PC-3 (cell line): ENCODE measurements around the gene CYTH1. TPM values are rescaled to one million over a fixed set of nuclear protein-coding genes. Genes with fewer than 3 reads are reported as not detected.

ENCODE experiments used
- ATAC-seq: fragments of 200-7000 bp; cut with Tn5 transposase; 2 replicates; pipeline ENCODE4 v1.9.1; 2020; ENCODE audit warnings: mild to moderate bottlenecking, moderate library complexity
- BruUV-seq: library from RNA; stranded (reverse); fragments of 400-500 nt; replicated peaks from 2 replicates; lab custom pipeline; 2021; lab: Mats Ljungman, UMichigan
- CTCF ChIA-PET: fragments of 300-600 bp; sonication (Branson Sonifier 250); formaldehyde crosslinking; loops from one replicate; lab custom pipeline; 2022; ENCODE audit warnings: antibody characterized with exemption; lab: Charles Lee
- POLR2A ChIA-PET: fragments of 300-600 bp; sonication (Branson Sonifier 250); formaldehyde crosslinking; loops from one replicate; lab custom pipeline; 2022; ENCODE audit warnings: antibody characterized with exemption; ENCODE audit not compliant: unreplicated experiment; lab: Charles Lee
- DNase-seq: peaks from one replicate; pipeline ENCODE4 v3.0.0-alpha.2; 2015
- H2AFZ ChIP-seq: fragments of 300-600 bp; sonication (generic); 2 replicates; pipeline ENCODE4 v1.6.0; 2016; ENCODE audit warnings: antibody characterized with exemption, low read length
- H3F3A ChIP-seq: fragments of 300-600 bp; sonication (generic); one replicate; pipeline ENCODE4 v1.6.0; 2017; ENCODE audit warnings: antibody characterized with exemption, low read length, control low read depth, mild to moderate bottlenecking; ENCODE audit not compliant: unreplicated experiment
- H3K27ac ChIP-seq: fragments of 300-600 bp; sonication (generic); 2 replicates; pipeline ENCODE4 v1.5.1; 2016; ENCODE audit warnings: mild to moderate bottlenecking, low read length
- H3K27me3 ChIP-seq: fragments of 300-600 bp; sonication (generic); 2 replicates; pipeline ENCODE4 v1.6.1; 2016; ENCODE audit warnings: low read length, mixed read lengths
- H3K36me3 ChIP-seq: fragments of 300-600 bp; sonication (generic); 2 replicates; pipeline ENCODE4 v1.6.1; 2016; ENCODE audit warnings: low read depth, mixed run types, low read length, mixed read lengths
- H3K4me1 ChIP-seq: fragments of 300-600 bp; sonication (generic); 2 replicates; pipeline ENCODE4 v1.5.1; 2016; ENCODE audit warnings: low read length; ENCODE audit not compliant: insufficient read depth
- H3K4me2 ChIP-seq: fragments of 300-600 bp; sonication (generic); 2 replicates; pipeline ENCODE4 v1.6.0; 2016; ENCODE audit warnings: low read length
- H3K4me3 ChIP-seq: fragments of 300-600 bp; sonication (generic); 2 replicates; pipeline ENCODE4 v1.5.1; 2016; ENCODE audit warnings: mild to moderate bottlenecking, low read length, mixed read lengths
- H3K79me2 ChIP-seq: fragments of 300-600 bp; sonication (generic); 2 replicates; pipeline ENCODE4 v1.6.1; 2017; ENCODE audit warnings: low read length, mixed read lengths
- H3K9ac ChIP-seq: fragments of 300-600 bp; sonication (generic); 2 replicates; pipeline ENCODE4 v1.6.0; 2016; ENCODE audit warnings: mild to moderate bottlenecking, low read length
- H3K9me2 ChIP-seq: fragments of 300-600 bp; sonication (generic); replicated peaks from 2 replicates; pipeline ENCODE4 v1.6.1; 2016; ENCODE audit warnings: mixed run types, low read length, mixed read lengths
- H3K9me3 ChIP-seq: fragments of 300-600 bp; sonication (generic); 2 replicates; pipeline ENCODE4 v1.6.1; 2016; ENCODE audit warnings: low read length, mixed read lengths
- H4K20me1 ChIP-seq: fragments of 300-600 bp; sonication (generic); 2 replicates; pipeline ENCODE4 v1.6.1; 2016; ENCODE audit warnings: low read length, mixed read lengths
- EZH2 ChIP-seq: fragments of 300-600 bp; sonication (generic); IDR thresholded peaks from one replicate; pipeline ENCODE4 v1.6.1; 2017; ENCODE audit warnings: antibody characterized with exemption, mild to moderate bottlenecking, low read length; ENCODE audit not compliant: unreplicated experiment
- EZH2phosphoT487 ChIP-seq: fragments of 300-600 bp; sonication (generic); IDR thresholded peaks from 2 replicates; pipeline ENCODE4 v1.6.1; 2018; ENCODE audit warnings: mild to moderate bottlenecking, antibody characterized with exemption, low read length, borderline replicate concordance
- intact Hi-C: fragments of 100-400 bp; cut with micrococcal nuclease; formaldehyde crosslinking; loops from 2 replicates; pipeline ENCODE4 v1.9.0; 2023
- total RNA-seq: library from RNA; depleted of rRNA; stranded (reverse); fragments of >200 nt; gene quantifications from 2 replicates; pipeline ENCODE4 v1.2.3, GENCODE V29; 2014
- TF ChIP-seq, protein P1 (sequence below): fragments of 300-600 bp; sonication (generic); conservative IDR thresholded peaks from 2 replicates; pipeline ENCODE4 v1.5.1; 2017; ENCODE audit warnings: antibody characterized with exemption, low read depth, mild to moderate bottlenecking, low read length

CYTH1 gene
- total RNA-seq, 1 experiment from 2014 or later: 29.7 TPM

DNA sequence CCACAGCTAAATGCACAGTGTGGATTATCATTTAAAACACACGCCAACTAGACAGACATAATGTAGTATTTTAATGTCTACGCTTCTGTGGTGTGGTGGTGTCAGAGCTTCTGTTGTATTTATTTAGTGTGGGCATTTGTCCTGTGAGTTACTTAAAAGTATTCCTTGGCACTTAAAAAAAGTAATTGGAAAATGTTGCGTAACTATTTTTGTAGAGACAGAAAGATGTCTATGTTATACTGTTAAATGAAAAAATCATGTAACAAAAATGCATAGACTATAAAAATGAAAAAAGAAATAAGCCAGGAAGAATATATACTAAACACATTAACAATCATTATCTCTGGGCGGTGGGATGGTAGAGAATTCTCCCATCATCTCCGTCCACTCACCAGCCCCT, 39.2 kb downstream of the CYTH1 start:
- ATAC-seq (no peak), DNase-seq (no peak)
- no peak overlapping the region for H3K27ac ChIP-seq
- H3K36me3 ChIP-seq: no peaks in the 10 kb centered on the region
- no peak for TF ChIP-seq EZH2phosphoT487
- no peak overlapping the region for H3K4me2 ChIP-seq
- H3K4me3 ChIP-seq: no peak overlapping the region
- H3K27me3 ChIP-seq: no peaks in the 10 kb centered on the region
- no peaks in the 10 kb centered on the region for H3K9me2 ChIP-seq
- intact Hi-C loops: no loop called here
- no peaks in the 10 kb centered on the region for H3F3A ChIP-seq
- no peak overlapping the region for H3K9ac ChIP-seq
- no peaks in the 10 kb centered on the region for H4K20me1 ChIP-seq
- no peaks in the 10 kb centered on the region for H3K9me3 ChIP-seq
- H3K79me2 ChIP-seq: 0 out of 2 replicates have a peak, but pooled peaks cover 1% of the 10 kb centered on the region
- BruUV-seq: no TSS peak
- CTCF ChIA-PET: no interaction called here
- 0 out of 2 replicates have a peak, but pooled peaks cover under 1% of the 10 kb centered on the region for H3K4me1 ChIP-seq
- POLR2A ChIA-PET: no interaction called here
- H2AFZ ChIP-seq: no peak overlapping the region

DNA sequence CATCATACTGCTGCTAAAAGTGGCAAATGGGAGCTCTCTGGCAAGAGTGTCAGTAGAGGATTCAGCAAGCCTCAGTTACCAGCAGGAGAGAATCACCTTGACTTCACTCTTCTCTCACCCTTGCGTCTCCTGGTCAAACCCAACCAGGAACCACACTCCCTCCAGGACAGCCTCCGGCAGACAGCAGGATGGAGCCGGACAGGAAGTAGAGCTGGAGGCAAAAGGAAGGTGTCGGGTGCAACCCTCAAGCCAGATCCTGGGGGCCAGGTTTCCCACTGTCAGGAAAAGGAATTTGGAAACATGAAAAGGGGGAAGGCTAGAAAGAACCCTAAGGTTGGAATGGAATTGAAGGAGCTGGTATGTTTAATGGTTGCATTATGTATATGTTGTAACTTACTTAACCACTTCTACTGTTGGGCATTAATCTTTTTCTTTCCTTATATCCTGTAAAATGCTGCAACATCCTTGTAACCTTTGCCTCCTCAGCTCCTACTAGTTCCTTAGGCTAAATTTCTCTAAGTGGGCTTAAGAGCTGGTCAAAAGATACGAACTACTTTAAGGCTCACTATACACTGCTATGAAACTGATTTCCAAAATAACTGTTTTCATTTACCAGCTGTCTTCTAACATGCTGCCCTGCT, 40.3 kb downstream of the CYTH1 start:
- TF ChIP-seq EZH2phosphoT487 (no peak), EZH2 (no peak)
- TF ChIP-seq, protein P1, sequence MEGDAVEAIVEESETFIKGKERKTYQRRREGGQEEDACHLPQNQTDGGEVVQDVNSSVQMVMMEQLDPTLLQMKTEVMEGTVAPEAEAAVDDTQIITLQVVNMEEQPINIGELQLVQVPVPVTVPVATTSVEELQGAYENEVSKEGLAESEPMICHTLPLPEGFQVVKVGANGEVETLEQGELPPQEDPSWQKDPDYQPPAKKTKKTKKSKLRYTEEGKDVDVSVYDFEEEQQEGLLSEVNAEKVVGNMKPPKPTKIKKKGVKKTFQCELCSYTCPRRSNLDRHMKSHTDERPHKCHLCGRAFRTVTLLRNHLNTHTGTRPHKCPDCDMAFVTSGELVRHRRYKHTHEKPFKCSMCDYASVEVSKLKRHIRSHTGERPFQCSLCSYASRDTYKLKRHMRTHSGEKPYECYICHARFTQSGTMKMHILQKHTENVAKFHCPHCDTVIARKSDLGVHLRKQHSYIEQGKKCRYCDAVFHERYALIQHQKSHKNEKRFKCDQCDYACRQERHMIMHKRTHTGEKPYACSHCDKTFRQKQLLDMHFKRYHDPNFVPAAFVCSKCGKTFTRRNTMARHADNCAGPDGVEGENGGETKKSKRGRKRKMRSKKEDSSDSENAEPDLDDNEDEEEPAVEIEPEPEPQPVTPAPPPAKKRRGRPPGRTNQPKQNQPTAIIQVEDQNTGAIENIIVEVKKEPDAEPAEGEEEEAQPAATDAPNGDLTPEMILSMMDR: no peak
- no peaks in the 10 kb centered on the region for H3K79me2 ChIP-seq
- H3K27me3 ChIP-seq: no peaks in the 10 kb centered on the region
- no peaks in the 10 kb centered on the region for H3F3A ChIP-seq
- DNase-seq (no peak), ATAC-seq (no peak)
- intact Hi-C loops: no loop called here
- H3K4me2 ChIP-seq: no peak overlapping the region
- peaks cover 10% of the 10 kb centered on the region for H3K4me1 ChIP-seq
- H3K9ac ChIP-seq: no peak overlapping the region
- ChIA-PET CTCF (no interaction called here), POLR2A (interaction anchor here (0.6 kb wide), 1 partner anchor 99 kb away, joined by 3 read pairs; no protein-coding TSS in a partner anchor)
- H3K9me2 ChIP-seq: no peaks in the 10 kb centered on the region
- H3K4me3 ChIP-seq: no peak overlapping the region
- H3K9me3 ChIP-seq: no peaks in the 10 kb centered on the region
- no peak overlapping the region for H2AFZ ChIP-seq
- H4K20me1 ChIP-seq: no peaks in the 10 kb centered on the region
- no TSS peak for BruUV-seq
- no peak overlapping the region for H3K27ac ChIP-seq
- H3K36me3 ChIP-seq: no peaks in the 10 kb centered on the region

DNA sequence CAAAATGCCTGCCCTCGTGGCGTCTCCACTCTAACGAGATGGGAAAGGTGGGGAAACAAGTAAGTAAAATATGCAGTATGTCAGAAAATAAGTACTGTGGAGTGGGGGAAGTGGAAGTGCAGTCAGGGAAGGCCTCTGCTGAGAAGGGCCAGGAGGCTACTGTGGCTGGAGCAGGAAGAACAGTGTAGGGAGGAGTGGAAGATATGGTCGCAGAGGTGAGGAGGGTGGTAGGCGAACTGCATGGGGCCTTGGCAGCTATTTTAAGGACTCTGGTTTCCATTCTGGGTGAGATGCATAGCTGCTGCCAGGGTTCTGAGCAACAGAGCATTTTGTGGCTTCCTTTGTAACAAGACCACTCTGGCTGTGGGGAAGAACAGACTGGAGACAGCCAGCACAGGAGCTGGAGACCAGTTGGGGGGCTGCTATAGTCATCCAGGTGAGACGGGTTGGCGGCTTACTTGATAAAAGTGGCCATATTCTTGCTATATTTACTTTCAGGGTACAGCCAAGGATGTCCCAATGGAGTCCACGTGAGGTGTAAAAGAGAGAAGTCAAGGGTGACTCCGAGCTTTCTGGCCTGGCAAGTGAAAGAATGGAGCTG, 42.6 kb downstream of the CYTH1 start:
- ATAC-seq (no peak), DNase-seq (no peak)
- Histone ChIP-seq H2AFZ (no peak overlapping the region), H3F3A (peaks cover 3% of the 10 kb centered on the region), H3K9me2 (no peaks in the 10 kb centered on the region), H3K4me1 (peaks cover 29% of the 10 kb centered on the region), H3K79me2 (peaks cover 18% of the 10 kb centered on the region), H3K27me3 (no peaks in the 10 kb centered on the region), H3K4me3 (no peak overlapping the region), H3K9me3 (no peaks in the 10 kb centered on the region), H3K27ac (no peak overlapping the region), H3K9ac (no peak overlapping the region), H3K4me2 (no peak overlapping the region), H4K20me1 (peaks cover 11% of the 10 kb centered on the region), H3K36me3 (no peaks in the 10 kb centered on the region)
- TF ChIP-seq, protein P1: no peak
- TF ChIP-seq EZH2 (no peak), EZH2phosphoT487 (no peak)
- ChIA-PET POLR2A (no interaction called here), CTCF (no interaction called here)
- intact Hi-C loops: loop anchor here (5.0 kb wide), 1 partner anchor 43 kb away; the partner anchor contains the start of gene CYTH1
- no TSS peak for BruUV-seq
